Midbrain (tissue), 1 donor: ENCODE measurements around the gene NRXN2.

Experiments used
- DNase-seq: peaks from one replicate; lab custom pipeline; 2025; lab: John Stamatoyannopoulos, UW

The NRXN2 gene

DNA sequence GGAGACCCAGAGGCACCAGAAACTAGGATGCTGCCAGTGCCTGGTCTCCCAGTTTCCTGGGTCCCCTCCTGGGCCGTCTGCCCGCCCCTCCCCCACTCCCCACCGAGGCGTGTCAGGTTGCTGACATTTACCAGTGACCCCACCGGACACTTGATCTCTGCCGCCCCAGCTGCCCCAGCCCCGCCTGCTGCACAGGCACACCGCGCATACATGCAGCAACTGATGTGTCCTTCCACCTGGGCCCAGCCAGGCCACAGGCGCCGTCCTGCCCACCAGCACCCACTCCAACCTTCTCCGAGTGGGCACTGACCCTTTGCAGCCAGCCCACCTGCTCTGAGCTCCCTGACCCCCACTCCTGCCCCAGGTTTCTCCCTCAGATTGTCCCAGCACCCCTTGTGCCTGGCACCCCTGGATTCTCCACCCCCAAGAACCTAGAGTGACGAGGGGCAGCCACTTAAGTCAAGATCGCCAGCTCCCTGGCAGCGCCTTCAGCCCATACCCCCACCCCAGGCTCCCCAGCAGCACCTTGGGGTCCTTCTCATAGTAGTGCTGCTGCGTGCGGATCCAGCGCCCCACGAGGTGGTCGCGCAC is 36.2 kb upstream of the NRXN2 start:
- DNase-seq: no peak

GRCh38 chr11:64758330-64759079 is 35.5 kb upstream of the NRXN2 start:
- DNase-seq: no peak

GRCh38 chr11:64757549-64758329 is 34.7 kb upstream of the NRXN2 start:
- no peak for DNase-seq

DNA sequence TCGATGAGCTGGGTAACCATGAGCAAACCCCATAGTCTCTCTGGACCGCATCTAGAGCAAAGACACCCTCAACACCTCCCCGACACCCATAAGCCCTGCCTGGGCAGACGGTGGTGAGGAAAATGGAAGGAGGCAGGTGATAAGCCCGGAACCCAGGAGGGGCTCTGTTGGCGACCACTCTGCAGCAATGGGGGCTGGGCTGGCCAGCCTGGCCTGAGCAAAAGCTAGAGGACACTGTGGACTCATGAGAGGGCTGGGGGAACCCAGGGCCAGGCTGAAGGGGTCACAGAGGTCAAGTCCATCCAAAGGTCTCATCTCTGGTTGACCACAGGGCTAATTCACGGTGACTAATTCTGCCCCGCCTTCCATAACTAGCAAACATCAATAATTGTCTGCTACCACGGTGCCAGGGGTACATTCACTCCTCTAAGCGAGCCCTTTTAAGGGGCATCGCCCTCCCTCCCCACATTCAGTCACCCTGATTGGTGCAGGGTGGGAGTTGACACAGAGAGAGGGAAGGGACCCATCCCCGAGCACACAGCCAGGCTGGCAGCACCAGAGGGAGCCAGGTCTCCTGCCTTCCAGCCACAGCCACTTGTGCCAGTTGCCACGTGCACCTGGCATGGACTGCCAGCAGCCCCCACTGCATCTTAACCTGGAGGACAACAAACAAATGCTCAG is 32.8 kb upstream of the NRXN2 start:
- no peak for DNase-seq

GRCh38 chr11:64754919-64755662 is 32.1 kb upstream of the NRXN2 start:
- DNase-seq: no peak

- DNase-seq: no peak
Observed at GRCh38 chr11:64754124-64754918, 31.3 kb upstream of the NRXN2 start.

DNA sequence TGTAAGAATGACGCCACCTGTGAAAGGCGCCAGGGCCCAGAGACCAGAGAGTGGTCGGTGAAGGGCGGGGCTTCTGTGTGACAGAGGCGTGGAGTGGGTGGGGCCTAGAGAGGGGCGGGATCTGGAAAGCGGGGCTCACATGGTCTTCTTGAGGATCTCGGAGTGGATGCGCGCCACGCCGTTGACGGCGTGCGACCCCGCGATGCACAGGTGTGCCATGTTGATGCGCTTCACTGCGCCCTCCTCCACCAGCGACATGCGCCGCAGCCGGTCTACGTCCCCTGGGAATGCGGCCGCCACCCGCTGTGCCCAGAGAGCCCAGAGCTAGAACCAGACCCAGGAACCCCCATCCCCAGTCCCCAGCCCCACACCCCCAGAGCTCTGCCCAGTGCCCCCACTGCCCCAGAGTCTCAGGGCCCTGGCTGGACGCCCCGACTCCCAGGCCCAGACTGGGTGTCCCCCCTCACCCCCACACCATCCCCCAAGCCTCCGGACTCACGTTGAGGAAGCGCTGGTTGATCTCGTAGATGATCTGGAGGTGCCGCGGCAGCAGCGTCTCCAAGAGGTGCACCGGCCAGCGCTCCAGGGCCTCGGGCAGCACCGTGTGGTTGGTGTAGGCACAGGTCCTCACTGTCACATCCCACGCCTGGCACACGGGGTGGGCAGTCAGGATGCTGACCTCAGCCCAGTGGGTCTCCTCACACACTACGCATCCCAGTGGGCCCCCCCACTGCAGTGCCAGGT is 30.6 kb upstream of the NRXN2 start:
- DNase-seq: no peak

- DNase-seq: no peak
Observed at GRCh38 chr11:64753019-64753379, 30.0 kb upstream of the NRXN2 start.

DNA sequence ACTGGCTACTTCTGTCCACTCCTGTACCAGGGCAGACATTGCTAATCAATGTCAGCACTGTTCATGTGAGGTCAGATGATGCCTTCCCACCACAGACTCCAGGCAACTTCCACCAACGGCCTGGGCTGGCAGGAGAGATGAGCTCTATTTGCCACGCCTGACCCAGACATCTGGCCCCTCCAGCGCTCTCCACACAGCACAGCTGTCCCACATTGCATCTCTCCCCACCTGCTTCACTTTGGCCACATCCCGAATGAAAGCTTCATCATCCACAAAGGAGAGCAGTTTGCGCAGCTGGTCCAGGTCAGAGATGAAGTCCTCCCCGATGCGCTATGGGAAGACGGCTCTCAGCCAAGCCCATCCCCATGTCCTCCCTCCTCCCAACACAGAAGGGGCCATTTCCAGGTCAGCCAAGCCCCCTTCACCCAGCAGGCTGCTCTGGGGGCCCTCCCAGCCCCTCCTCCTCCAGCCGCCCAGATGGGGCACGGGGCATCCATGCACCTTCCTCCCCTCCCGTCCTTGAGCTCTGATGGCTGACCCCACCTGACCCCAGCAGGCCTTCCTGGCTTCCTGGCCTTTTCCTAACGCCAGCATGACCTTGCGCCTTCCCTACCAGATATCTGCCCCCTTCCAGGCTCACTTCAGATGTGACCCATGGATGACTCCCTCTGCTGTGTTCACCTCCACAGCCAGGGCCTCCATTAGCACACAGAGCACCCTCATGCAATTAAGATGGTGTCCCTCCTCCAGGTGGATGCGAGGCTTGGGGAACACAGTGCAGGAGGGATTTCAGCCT is 29.4 kb upstream of the NRXN2 start:
- no peak for DNase-seq

DNA sequence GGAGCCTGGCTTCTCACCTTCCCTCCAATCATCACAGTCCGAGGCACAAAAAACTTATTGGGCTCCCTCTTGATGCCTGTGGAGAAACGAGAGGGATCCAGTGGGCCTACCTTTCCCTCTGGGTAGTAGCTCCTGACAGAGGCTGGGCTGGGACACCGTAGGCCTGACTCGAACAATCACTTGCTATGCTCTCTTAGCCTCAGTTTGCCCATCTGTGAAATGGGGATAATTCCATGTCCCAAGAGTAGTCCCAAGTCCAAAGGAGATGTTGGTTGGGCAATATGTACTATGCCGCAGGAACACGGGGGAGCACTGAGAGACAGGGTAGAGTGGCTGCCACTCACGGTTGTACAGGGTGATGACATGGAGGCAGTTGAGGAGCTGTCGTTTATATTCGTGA is 28.6 kb upstream of the NRXN2 start:
- DNase-seq: no peak

- no peak for DNase-seq
Observed at GRCh38 chr11:64751136-64751535, 28.1 kb upstream of the NRXN2 start.

GRCh38 chr11:64750361-64751054 is 27.5 kb upstream of the NRXN2 start:
- no peak for DNase-seq

- no peak for DNase-seq
Observed at GRCh38 chr11:64747961-64748665, 25.1 kb upstream of the NRXN2 start.

DNA sequence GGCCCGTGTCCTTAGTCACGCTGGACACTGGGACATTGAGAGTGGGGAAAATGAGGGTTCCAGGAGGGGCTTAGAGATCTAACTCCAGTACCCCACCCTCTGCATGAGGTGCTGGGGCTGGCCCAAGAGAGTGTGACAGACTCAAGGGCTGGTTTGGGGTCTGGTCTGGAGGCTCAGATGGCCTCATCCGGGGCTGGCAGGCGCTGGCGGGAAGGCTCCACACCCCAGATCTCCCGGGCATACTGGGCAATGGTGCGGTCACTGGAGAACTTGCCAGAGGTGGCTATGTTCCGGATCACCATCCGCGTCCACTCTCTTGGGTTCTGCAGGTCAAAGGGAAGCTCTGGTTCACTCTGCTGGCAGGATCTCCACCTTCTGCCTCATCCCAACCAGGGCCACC is 23.5 kb upstream of the NRXN2 start:
- no peak for DNase-seq

DNA sequence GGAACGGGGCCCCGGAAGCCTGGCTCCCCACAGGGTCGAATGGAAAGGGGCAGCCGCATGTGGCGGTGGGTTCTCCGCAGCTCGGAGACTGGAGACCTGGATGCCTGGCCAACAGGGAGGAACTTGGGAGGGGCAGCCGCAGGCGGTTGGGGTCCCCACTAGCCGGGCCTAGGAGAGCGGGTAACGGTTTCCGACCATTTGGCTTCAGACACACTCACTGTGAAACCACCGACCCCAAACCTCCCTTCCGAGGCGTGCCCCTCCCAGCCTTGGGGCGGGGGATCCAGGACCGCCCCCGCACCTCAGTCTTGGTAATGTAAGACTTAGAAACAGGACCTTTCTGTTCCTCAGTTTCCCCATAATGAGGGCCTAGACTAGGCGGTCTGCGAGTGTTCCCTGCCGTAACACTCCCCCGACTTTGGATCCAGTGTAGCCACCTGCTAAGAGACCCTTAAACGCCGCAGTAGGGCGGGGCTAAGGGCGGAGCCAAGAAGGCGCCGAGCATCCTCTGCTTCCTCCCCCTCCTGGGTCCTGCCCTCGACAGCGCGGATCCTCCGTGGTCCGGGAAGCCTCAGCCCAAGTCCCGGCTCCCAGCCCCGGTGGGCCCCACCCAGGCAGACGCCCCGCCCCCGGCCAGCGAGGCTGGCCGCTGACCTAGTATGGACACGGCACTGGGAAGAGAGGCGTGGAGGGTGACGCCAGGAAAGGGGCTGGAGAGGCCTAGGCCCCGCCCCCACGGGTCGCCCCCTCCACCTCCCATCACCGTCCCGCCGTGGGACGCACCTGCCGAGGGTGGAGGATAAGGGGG is 22.7 kb upstream of the NRXN2 start:
- peak; percentile 21 for DNase-seq

- DNase-seq: peak; percentile 25
Observed at GRCh38 chr11:64745189-64745520, 22.2 kb upstream of the NRXN2 start.

DNA sequence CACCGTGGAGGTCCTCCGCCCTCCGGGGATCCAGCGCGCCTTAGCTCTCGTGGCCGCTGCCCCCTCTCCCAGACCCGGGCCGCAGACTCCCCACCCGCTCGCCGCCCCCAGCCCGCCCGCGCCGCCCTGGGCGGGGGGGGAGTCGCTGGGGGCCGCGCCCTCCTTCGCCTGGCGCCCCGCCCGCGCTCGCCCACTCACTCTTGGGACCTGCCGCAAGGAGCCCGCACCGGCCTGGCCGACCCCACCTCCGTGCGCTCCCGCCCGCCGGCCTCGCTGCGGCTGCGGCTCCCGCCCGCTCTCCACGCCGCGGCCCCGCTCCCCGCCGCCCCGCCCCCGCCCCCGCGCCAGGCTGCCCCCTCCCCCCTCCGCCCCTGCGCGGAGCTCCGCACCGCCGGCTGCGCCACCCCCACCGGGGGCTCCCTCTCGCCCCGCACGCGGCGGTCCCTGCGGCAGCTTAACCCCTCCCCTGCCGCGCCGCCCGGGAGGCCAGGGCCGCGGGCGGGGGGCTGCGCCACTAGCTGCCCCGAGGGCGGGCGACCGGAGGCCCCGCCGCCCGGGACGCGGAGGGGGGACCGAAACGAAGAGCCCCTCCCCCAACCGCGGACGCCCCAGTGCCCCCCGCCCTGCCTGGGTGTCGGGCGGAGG is 21.7 kb upstream of the NRXN2 start:
- DNase-seq: no peak
